ENCODE data around the gene ABHD1.

DNA sequence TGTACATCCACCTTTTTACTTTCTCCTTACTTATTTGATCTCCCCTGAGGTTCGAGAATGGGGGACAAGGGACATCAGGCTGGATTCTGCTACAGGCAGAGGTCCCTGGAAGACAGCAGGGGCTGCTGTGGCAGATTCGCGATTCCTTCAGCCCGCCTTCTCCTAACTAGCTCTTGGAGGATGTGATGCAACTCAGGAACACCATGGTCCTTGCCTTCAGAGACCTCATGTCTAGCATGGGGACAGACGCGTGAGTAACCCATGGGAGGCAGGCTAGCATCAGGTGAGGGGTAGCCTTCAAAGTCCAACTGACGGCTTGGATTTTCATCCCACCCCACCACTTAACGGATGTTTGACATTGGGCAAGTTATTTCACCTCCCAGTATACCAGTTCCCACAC, 24.3 kb downstream of the ABHD1 start:
- TF ChIP-seq CTCF (IDR thresholded peaks at IDR 0.05) (no peak), POLR2A (IDR thresholded peaks at IDR 0.05) (no peak)
